ENCODE results near the gene BCL7A.
"Not testable (repeated sequence)": the region's sequence is repeated elsewhere in the genome, so short reads cannot be mapped to it uniquely, and the experiment has no call there.

The BCL7A gene

GRCh38 chr12:122056406-122056805, 34.7 kb downstream of the BCL7A start:
- DNase-seq, result not testable (repeated sequence)

DNA sequence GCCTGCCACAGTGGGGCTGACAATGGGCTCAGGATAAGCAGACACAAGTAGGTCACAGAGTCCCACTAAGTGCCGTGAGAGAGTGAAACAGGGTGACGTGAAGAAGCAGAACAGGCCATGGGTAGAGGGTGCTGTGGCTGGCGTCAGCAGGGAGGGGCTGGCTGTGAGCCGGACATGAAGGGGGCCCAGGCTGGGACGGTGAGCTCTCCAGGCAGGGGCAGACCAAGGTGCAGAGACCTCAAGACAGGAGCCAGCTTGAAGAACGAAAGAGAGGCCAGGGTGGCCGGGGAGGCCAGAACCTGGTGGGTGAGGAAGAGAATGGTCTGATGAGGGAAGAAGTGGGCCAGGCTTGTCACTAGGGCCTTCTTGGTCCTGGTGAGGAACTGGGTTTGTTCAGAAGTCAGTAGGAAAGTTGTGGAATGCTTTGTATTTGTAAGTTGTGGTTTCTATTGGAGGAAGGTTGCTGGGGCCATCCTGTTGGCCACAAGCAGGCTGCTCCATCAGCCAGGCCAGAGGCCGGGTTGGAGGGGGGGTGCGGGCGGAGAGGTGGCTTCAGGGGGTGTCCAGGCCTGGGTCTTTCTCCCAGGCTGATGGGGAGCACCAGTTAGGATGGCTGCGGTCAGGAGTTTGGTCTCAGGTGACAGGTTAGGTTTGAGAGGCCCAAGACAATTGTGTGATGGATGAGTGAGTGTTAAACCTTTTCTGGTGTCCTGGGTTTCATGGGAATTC, 35.5 kb downstream of the BCL7A start:
- DNase-seq, result no peak

DNA sequence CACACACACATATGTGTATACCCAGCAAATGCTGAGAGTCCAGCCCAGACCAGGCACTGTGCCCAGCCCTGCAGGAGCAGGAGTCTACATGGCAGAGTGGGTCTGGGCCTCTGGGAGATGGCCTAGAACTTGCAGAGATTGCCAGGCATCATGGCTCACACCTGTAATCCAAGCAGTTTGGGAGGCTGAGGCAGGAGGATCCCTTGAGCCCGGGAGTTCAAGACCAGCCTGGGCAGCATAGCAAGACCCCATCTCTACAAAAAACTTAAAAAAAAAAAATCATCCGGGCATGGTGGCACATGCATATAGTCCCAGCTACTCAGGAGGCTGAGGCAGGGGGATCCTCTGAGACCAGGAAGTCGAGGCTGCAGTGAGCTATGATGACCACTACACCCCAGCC, 36.1 kb downstream of the BCL7A start:
- no peak for DNase-seq

DNA sequence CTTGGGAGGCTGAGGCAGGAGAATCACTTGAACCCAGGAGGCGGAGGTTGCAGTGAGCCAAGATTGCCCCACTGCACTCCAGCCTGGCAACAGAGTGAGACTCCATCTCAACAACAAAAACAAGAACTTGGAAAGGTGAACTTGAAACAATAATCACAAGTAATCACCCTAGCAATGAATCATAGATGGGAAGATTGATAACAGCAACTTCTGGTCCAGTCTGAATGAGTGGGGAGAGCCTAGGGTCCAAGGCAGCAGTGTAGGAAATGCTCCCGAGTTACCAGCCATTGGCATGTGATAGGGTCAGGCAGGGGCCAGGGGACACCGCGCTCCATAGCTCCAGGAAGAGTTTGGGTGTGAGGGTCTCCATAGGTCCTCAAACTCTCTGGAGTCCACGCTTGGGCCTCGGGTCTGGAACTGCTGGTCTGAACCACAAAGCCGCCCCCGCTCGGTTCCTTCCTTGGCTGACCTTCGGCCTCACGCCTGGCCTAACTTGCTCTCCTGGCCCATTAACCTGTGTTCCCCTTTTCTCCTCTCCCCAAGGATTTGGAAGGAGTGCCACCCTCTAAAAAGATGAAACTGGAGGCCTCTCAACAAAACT, 37.0 kb downstream of the BCL7A start:
- DNase-seq, result no peak

DNA sequence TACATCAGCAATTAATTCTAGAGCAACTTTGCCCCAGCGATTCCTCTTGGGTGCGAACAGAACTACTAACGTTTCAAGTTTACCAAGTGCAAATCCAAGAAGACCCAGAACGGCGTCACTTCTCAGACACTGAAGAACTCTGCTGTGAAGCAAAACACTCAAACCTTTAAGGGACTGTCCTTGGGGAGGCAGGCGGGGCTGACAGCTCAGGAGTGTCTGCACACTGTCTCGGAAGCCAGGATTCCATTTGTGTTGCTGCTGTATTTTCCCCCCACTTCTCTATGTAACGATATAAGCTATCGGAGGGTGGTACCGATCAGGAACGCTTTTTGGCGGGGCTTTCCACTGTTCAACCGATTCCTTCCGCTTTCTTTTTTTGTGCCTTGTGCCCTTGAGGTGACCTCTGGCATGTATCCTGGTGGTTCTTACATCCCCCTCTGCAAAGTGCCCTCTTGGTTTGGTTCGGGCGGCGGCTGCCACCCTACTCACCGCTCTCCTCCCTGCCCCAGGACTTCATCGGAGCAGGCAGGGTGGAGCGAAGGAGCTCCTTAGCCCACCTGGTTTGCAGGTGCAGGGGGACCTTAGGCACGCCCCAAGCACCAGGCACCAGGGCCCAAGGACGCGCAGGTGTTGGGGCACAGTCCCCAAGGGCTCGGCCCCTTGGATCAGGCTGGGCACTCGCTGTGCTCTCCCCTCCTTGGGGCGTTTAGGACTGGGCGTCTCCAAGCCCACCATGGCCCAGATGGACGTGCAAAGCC, 37.7 kb downstream of the BCL7A start:
- DNase-seq, result no peak

GRCh38 chr12:122060081-122060501, 38.4 kb downstream of the BCL7A start:
- no peak for DNase-seq

DNA sequence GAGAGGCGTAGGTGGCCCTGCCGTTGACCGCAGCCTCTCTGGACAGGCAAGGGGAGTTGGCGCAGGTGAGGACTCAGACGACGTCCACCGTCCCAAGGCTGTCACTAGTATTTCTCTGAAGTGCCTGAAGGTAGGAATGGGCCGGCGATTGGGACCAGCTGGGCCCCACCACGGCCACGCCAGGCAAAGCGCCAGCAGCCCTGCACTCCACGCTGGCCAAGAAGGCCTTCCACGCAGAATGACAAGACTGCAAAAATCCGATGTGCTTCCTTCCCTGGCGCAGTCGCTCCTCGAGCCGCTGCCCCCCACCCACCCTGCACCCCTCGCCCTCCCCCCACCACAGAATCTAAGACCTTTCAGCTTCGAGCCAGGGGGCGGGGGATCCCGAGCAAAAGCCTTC, 39.6 kb downstream of the BCL7A start:
- no peak for DNase-seq

DNA sequence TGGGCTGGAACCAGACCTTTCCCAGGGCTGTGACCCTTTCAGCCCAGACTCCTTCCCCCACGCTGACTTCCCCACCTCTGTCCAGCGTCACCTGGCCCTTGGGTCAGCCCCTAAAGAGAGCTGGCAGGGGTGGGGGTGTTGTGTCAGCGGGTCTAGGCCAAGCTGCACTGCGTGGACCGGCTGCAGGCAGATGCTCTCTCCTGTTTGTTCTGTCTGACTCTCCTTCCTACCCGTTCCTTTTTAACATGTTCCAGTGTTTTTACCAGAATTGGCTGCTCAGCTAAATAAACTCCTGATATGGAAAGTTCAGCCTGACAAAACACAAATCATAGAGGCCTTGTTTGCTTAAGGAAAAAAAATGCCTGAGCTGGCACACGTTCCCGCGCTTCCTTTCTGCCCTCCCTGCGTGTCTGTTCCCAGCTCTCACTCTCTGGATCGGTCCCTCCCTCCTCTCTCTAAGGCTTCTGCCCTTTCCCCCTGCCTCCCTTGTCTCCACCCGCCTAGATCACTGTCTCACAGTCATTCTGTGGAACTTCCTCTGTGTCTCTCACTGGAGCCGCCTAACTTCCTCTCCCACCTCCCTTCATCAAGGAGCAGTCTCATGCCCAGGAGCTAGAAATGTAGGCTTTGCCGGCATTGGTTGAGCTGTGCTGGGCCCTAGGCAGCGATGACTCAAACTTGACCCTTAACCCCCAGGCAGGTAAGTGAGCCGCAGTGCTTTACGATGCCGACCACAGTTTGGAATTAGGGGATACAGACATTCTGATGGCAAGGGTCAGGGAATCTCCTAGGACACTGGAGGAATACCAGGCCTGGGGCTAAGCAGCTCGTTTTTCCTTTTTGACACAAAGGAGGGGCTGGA, 41.4 kb downstream of the BCL7A start:
- DNase-seq, result peak; percentile 93

DNA sequence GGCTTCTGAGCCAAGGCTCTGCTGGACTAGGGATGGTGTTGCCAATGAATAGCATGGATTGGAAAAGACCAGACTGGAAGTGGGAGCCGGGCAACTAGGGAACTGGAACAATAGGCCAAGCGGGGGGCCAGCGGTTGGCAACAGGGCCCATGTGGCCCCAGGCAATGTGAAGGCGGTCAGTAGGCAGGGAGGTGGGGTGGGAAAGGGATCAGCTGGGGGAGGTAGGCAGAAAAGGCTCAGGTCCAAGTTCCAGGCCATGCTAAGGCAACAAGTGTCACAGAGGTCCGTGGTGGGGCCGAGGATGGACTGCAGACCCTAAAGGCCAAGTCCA, 42.0 kb downstream of the BCL7A start:
- no peak for DNase-seq

- peak; percentile 97 for DNase-seq
Observed at GRCh38 chr12:122064025-122064777, 42.5 kb downstream of the BCL7A start.

GRCh38 chr12:122064780-122065588, 43.3 kb downstream of the BCL7A start:
- peak; percentile 94 for DNase-seq

- DNase-seq, result no peak
Observed at GRCh38 chr12:122067548-122067947, 45.9 kb downstream of the BCL7A start.

GRCh38 chr12:122067966-122068365, 46.3 kb downstream of the BCL7A start:
- no peak for DNase-seq

- DNase-seq, result peak; percentile 95
Observed at GRCh38 chr12:122072031-122072970, 50.6 kb downstream of the BCL7A start.

DNA sequence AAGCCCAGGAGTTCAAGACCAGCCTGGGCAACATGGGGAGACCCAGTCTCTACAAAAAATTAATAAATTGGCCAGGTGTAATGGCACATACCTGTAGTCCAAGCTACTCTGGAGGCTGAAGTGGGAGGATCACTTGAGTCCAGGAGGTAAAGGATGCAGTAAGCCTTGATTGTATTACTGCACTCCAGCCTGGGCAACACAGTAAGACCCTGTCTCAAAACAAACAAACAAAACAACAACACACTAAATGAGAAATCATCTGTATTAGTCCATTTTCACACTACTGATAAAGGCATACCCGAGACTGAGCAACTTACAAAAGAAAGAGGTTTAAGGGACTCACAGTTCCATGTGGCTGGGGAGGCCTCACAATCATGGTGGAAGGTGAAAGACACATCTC, 52.1 kb downstream of the BCL7A start:
- DNase-seq, result no peak

DNA sequence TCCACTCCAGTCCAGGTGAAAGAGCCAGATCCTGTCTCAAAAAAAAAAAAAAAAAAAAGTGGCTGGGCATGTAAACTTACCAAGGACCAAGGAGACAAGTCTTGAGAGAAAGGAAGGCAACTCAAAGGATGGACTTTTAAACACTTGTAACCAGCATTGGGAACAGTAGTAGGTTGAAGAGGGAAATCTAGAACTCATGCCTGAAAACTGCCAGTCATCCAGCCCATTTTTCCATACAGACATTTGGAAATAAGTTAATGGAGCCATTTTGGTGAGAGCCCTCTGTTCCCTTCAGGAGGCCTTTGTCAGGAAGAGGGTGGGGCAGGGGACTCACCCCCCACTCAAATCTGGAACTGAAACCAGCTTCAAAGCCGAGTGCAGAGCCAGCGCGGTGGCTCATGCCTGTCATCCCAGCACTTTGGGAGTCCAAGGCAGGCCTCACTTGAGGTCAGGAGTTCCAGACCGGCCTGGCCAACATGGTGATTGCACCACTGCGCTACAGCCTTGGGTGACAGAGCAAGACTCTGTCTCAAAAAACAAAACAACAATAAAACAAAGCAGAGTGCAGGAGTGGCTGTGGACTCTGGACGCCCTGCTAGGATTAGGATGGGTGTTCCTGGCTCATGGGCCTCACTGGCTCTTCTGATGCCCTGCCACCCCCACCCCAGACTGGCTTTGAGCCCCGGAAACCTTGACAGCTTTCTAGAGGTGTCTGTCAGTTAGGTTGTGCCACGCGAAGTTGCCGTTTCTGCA, 55.2 kb downstream of the BCL7A start:
- DNase-seq, result no peak

GRCh38 chr12:122078141-122079032, 56.7 kb downstream of the BCL7A start, which contains the start of gene MLXIP:
Gene MLXIP, plus strand, starts transcription at chr12:122078756. Its CDS starts 98 bp downstream, at chr12:122078854.
- peak; percentile 93 for DNase-seq

DNA sequence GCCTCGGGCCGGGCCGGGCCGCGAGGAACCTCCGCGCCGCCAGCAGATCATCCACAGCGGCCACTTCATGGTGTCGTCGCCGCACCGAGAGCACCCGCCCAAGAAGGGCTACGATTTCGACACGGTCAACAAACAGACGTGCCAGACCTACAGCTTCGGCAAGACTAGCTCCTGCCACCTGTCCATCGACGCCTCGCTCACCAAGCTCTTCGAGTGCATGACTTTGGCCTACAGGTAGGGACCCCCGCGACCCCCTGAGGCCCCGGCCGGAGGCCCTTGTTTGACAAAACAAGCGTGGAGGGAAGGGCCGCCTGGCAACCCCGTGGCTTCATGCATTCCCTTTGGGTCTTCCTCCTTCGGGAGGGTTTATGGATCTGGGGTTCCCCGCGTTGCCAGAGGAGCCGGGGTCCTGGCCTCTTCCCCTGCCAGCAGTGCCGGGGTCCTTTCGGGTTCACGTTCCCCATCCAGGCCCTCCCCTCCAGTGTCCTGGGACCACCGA, 57.4 kb downstream of the BCL7A start:
- no peak for DNase-seq
